ENCODE data around the gene ENG.

Gene ENG

DNA sequence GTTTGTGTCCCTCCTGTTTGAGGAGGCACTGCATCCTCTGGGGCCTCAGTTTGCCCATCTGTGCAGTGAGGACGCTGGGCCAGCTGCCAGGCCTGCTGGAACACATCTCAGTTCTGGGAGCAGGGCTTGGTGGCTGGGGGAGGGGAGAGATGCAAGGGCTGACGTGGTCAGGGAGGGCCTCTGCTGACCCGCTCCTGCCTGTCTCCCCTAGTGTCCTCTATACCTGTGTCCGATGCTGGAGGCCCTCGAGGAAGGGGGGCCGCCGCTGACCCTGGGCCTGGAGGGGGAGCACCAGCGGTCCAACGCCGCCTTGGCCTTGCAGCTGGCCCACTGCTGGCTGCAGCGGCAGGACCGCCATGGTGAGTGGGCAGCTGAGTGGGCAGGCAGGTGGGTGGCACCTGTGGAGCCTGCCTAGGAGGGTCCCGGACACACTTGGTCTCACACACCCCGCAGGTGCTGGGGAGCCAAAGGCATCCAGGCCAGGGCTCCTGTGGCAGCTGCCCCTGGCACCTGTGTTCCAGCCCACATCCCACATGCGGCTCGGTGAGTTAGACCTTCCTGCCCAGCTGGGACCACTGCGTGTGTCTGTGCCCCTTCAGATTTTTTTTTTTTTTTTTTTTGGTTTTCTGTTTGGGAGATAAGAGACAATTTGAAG, 46.0 kb downstream of the ENG start:
- no peaks in the 10 kb centered on the region for H3K9me3 ChIP-seq (ENCODE audit: control insufficient read depth in 2 of 2, low read length in 2 of 2)
- H3K27me3 ChIP-seq (ENCODE audit: control insufficient read depth in 2 of 2, insufficient read depth in 2 of 2, low read length in 2 of 2), result no peaks in the 10 kb centered on the region
- H3K4me3 ChIP-seq (ENCODE audit: low read length in 2 of 2), result no peak overlapping the region
- peaks cover 16 to 17% of the 10 kb centered on the region in 2 donors for H3K4me1 ChIP-seq (ENCODE audit: control insufficient read depth in 2 of 2, insufficient read depth in 2 of 2, low read length in 2 of 2)
- no peak overlapping the region for H3K27ac ChIP-seq (ENCODE audit: low read depth in 2 of 2, low read length in 2 of 2)
- peaks cover 26 to 38% of the 10 kb centered on the region in 2 donors for H3K36me3 ChIP-seq (ENCODE audit: control insufficient read depth in 2 of 2, insufficient read depth in 2 of 2, low read length in 2 of 2)
- H3K9ac ChIP-seq (ENCODE audit: low read depth in 1 of 2, low read length in 2 of 2), result no peak overlapping the region

DNA sequence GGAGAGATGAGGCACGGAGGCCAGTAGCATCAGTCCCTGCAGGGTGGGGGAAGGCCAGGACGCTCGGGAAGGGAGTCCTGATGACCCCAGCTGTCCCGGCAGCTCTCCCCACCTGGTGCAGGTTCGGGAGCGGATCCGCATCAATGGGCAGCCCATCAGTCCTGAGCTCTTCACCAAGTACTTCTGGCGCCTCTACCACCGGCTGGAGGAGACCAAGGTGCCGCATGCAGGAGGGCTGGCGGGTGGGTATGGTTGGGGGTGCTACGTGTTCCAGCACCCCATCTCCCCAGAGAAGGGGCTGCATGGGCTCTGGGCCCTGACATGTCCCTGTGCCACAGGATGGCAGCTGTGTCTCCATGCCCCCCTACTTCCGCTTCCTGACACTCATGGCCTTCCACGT, 47.6 kb downstream of the ENG start:
- no peaks in the 10 kb centered on the region for H3K27me3 ChIP-seq (ENCODE audit: control insufficient read depth in 2 of 2, insufficient read depth in 2 of 2, low read length in 2 of 2)
- H3K4me1 ChIP-seq (ENCODE audit: control insufficient read depth in 2 of 2, insufficient read depth in 2 of 2, low read length in 2 of 2), result peaks cover 24% of the 10 kb centered on the region in 2 donors
- H3K9ac ChIP-seq (ENCODE audit: low read depth in 1 of 2, low read length in 2 of 2), result no peak overlapping the region
- no peak overlapping the region for H3K4me3 ChIP-seq (ENCODE audit: low read length in 2 of 2)
- peaks cover 20 to 28% of the 10 kb centered on the region in 2 donors for H3K36me3 ChIP-seq (ENCODE audit: control insufficient read depth in 2 of 2, insufficient read depth in 2 of 2, low read length in 2 of 2)
- H3K27ac ChIP-seq (ENCODE audit: low read depth in 2 of 2, low read length in 2 of 2), result no peak overlapping the region
- no peaks in the 10 kb centered on the region for H3K9me3 ChIP-seq (ENCODE audit: control insufficient read depth in 2 of 2, low read length in 2 of 2)

DNA sequence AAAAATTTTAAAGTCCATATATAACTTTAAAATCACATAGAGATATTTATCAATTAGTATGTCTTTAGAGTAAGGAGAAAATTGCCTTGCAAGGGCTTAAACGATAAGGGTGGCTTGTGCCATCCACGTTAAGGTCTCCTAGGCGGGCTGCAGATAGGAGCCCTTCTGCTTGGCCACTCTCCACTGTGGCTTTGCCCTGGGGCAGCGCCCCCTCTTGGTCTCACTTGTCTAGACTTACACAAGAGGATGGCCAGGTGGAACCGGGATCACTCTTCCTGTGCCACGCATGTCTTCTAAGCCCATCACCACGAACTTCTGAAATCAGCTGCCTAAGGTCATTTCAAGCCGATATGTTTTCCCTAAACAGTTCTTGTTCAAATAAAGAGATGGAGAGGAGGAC, 48.8 kb downstream of the ENG start:
- no peak overlapping the region for H3K9ac ChIP-seq (ENCODE audit: low read depth in 1 of 2, low read length in 2 of 2)
- H3K9me3 ChIP-seq (ENCODE audit: control insufficient read depth in 2 of 2, low read length in 2 of 2), result no peaks in the 10 kb centered on the region
- H3K4me1 ChIP-seq (ENCODE audit: control insufficient read depth in 2 of 2, insufficient read depth in 2 of 2, low read length in 2 of 2), result peaks cover 24% of the 10 kb centered on the region in 2 donors
- H3K27me3 ChIP-seq (ENCODE audit: control insufficient read depth in 2 of 2, insufficient read depth in 2 of 2, low read length in 2 of 2), result no peaks in the 10 kb centered on the region
- no peak overlapping the region for H3K4me3 ChIP-seq (ENCODE audit: low read length in 2 of 2)
- peaks cover 20 to 25% of the 10 kb centered on the region in 2 donors for H3K36me3 ChIP-seq (ENCODE audit: control insufficient read depth in 2 of 2, insufficient read depth in 2 of 2, low read length in 2 of 2)
- H3K27ac ChIP-seq (ENCODE audit: low read depth in 2 of 2, low read length in 2 of 2), result no peak overlapping the region

DNA sequence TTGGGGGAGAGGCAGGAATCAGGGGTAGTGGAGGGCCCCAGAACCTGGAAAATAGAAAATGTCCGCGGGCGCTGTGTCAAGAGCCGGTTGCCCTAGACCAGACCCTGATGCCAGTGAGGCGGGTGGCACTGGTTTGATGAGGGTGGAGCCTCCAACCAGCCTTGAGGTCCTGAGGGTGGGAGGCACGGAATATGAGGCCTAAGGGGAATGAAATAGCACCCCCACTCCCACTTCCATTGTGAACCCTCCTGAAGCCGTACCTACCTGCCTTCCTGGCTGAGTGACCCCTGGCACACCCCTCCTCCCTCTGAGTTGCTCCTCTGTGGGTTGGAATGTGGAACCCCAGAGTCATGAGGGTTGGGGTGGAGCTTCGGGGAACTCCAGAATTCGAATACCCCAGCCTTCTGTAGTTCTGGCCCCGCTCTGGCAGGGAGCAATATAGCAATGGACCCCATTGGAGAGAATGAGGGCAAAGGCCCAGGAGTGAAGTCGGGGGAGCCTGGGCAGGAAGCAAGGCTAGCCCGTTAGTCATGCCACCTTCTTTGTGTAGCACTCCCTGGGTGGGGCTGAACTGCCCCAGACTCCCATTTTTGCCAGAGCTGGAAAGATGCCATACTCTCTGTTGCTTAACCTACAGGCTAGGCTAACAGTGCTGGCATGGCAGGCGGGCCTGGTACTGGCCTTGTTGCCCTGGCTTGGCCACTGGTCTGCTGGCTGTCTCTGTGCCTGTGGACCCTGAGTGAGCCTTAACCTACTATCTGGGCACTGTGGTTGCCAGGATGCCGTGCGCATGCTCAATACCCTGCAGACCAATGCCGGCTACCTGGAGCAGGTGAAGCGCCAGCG, 50.7 kb downstream of the ENG start:
- Histone ChIP-seq H3K9me3 (ENCODE audit: control insufficient read depth in 2 of 2, low read length in 2 of 2) (no peaks in the 10 kb centered on the region), H3K27me3 (ENCODE audit: control insufficient read depth in 2 of 2, insufficient read depth in 2 of 2, low read length in 2 of 2) (no peaks in the 10 kb centered on the region), H3K4me1 (ENCODE audit: control insufficient read depth in 2 of 2, insufficient read depth in 2 of 2, low read length in 2 of 2) (peaks cover 16 to 17% of the 10 kb centered on the region in 2 donors), H3K36me3 (ENCODE audit: control insufficient read depth in 2 of 2, insufficient read depth in 2 of 2, low read length in 2 of 2) (peaks cover 18 to 23% of the 10 kb centered on the region in 2 donors), H3K9ac (ENCODE audit: low read depth in 1 of 2, low read length in 2 of 2) (peak overlapping the region; percentile 76 to 93), H3K4me3 (ENCODE audit: low read length in 2 of 2) (peak overlapping the region; percentile 75 to 93), H3K27ac (ENCODE audit: low read depth in 2 of 2, low read length in 2 of 2) (peak overlapping the region; percentile 90 to 91)

DNA sequence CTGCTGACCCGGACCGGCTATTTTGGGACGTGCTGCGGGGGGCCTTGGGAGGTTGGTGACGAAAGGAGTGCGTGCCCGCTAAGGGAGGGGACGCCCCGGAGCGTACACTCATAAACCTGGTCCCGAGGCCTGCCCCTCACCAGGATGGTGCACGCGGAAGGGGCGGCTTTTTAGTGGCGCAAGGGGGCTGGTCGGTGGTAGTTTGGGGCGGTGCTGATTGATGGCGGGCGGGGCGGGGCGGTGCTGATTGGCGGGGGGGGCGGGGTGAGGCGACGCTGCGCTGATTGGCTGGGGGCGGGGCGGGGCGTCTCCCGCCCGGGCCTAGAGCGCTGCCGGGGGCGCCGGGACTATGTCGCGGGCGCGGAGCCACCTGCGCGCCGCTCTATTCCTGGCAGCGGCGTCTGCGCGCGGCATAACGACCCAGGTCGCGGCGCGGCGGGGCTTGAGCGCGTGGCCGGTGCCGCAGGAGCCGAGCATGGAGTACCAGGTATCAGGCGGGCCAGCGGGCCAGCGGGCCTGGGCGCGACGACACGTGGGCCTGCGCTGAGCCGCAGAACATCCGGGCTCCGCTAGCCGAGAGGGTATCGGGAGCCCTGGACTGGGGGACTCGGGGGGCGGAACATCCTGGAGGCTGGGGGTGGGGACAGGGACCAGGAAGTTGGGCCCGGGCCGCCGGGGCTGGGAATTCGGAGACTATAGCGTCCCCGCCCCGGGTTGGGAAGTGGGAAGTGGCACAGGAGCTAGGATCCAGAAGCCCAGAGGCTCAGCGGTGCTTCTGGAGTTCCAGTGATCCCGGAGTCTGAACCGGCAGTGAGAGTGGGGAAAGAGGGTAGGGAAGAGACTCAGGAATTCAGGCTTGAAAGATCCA, 51.6 kb downstream of the ENG start, which contains the start of gene FPGS:
Gene FPGS (plus strand): TSS at position 307 of the 868 bp plus-strand sequence. CDS start 43 bp downstream, at position 350.
- Histone ChIP-seq H3K27ac (ENCODE audit: low read depth in 2 of 2, low read length in 2 of 2) (peak within 1 kb of the TSS; percentile 90 to 91), H3K4me1 (ENCODE audit: control insufficient read depth in 2 of 2, insufficient read depth in 2 of 2, low read length in 2 of 2) (peaks cover 17% of the 10 kb centered on the region in 2 donors), H3K27me3 (ENCODE audit: control insufficient read depth in 2 of 2, insufficient read depth in 2 of 2, low read length in 2 of 2) (no peaks in the 10 kb centered on the region)

DNA sequence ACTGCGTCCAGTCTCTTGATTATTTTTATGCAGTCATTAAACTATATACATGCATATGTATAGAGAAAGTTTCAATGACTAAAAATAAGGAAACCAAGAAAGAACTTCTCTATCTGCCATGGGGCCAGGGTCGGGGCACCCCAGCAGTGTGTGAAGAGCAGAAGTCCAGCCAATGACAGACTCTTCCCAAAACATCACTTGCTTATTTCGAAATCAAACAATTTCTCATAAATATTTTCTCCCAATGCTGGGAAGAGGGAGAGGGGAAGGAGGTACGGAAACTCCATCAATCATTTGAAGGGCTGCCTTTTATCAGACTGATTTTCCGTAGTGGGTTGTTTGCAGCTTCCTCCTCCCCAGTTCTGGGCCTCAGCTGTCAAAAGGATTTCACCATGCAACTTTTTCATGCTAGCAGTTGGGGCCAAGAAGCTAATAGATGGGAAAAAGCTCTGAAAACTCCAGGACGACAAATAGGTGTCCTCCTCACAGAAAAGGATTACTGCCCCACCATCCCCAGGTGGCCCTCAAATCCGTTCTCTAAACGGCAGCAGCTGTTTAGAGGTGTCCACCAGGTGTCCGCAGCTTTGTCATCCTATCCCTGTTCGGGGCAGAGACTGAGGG, 52.4 kb downstream of the ENG start:
- Histone ChIP-seq H3K9ac (ENCODE audit: low read depth in 1 of 2, low read length in 2 of 2) (peak overlapping the region; percentile 60 to 65), H3K9me3 (ENCODE audit: control insufficient read depth in 2 of 2, low read length in 2 of 2) (no peaks in the 10 kb centered on the region), H3K4me1 (ENCODE audit: control insufficient read depth in 2 of 2, insufficient read depth in 2 of 2, low read length in 2 of 2) (peaks cover 17 to 22% of the 10 kb centered on the region in 2 donors), H3K4me3 (ENCODE audit: low read length in 2 of 2) (peak overlapping the region; percentile 53 to 65), H3K27me3 (ENCODE audit: control insufficient read depth in 2 of 2, insufficient read depth in 2 of 2, low read length in 2 of 2) (no peaks in the 10 kb centered on the region), H3K27ac (ENCODE audit: low read depth in 2 of 2, low read length in 2 of 2) (peak overlapping the region; percentile 74 to 91), H3K36me3 (ENCODE audit: control insufficient read depth in 2 of 2, insufficient read depth in 2 of 2, low read length in 2 of 2) (peaks cover 5 to 9% of the 10 kb centered on the region in 2 donors)

More for the DNA sequence above, 51.6 kb downstream of the ENG start, which contains the start of gene FPGS:
- no peaks in the 10 kb centered on the region for H3K9me3 ChIP-seq (ENCODE audit: control insufficient read depth in 2 of 2, low read length in 2 of 2)
- H3K9ac ChIP-seq (ENCODE audit: low read depth in 1 of 2, low read length in 2 of 2), result peak within 1 kb of the TSS; percentile 76 to 93
- peak within 1 kb of the TSS; percentile 75 to 93 for H3K4me3 ChIP-seq (ENCODE audit: low read length in 2 of 2)
- H3K36me3 ChIP-seq (ENCODE audit: control insufficient read depth in 2 of 2, insufficient read depth in 2 of 2, low read length in 2 of 2), result peaks cover 12 to 16% of the 10 kb centered on the region in 2 donors

DNA sequence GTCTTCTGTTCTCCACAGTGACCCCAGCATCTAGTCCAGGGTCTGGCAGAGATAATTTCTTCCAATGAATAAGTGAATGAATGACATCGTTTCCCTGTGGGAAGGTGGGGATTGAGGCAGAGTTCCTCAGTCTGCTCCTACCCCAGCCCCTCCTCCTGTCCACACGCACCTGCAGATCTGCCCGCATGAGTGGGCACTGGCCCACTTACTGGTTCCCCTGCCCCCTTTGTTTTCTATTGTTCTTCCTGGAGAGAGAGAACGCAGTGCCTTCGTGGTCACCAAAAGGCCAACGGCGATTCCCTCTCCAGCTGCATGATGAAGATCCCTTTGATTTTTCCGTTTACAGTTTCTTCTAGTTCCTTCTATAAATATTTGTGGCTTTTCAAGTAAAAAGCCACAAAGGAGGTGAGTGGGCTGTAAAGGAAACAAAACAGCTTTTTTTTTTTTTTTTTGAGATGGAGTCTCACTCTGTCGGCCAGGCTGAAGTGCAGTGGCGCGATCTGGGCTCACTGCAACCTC, 57.5 kb downstream of the ENG start:
- peak overlapping the region in 1 of 2 donors; percentile 9 for H3K27ac ChIP-seq (ENCODE audit: low read depth in 2 of 2, low read length in 2 of 2)
- no peaks in the 10 kb centered on the region for H3K9me3 ChIP-seq (ENCODE audit: control insufficient read depth in 2 of 2, low read length in 2 of 2)
- no peak overlapping the region for H3K4me3 ChIP-seq (ENCODE audit: low read length in 2 of 2)
- peaks cover 3 to 5% of the 10 kb centered on the region in 2 donors for H3K36me3 ChIP-seq (ENCODE audit: control insufficient read depth in 2 of 2, insufficient read depth in 2 of 2, low read length in 2 of 2)
- H3K9ac ChIP-seq (ENCODE audit: low read depth in 1 of 2, low read length in 2 of 2), result no peak overlapping the region
- H3K27me3 ChIP-seq (ENCODE audit: control insufficient read depth in 2 of 2, insufficient read depth in 2 of 2, low read length in 2 of 2), result no peaks in the 10 kb centered on the region
- peaks cover 13 to 15% of the 10 kb centered on the region in 2 donors for H3K4me1 ChIP-seq (ENCODE audit: control insufficient read depth in 2 of 2, insufficient read depth in 2 of 2, low read length in 2 of 2)

DNA sequence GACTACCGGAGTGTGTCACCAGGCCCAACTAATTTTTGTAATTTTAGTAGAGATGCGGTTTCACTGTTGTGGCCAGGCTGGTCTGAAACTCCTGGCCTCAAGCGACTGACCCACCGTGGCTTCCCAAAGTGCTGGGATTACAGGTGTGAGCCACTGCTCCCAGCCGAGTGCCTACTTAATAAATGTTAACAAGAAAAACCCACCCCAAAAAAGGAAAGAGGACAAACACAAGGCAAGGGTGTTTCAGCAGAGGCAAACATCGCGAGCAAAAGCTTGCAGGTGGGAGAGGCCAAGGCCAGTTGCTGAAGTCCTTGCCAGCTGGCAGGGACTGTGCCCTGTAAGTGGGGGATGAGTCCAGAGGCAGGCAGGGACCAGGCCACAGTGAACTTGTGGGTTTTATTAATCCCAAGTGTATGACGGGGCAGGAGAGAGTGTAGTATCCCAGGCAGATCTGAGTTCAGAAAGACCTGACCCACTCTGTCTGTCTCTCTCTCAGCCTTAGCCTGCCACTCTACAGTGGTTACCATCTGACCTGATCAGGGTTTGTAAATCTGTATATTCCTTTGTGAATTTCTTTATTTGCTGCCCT, 58.1 kb downstream of the ENG start:
- Histone ChIP-seq H3K27me3 (ENCODE audit: control insufficient read depth in 2 of 2, insufficient read depth in 2 of 2, low read length in 2 of 2) (no peaks in the 10 kb centered on the region), H3K36me3 (ENCODE audit: control insufficient read depth in 2 of 2, insufficient read depth in 2 of 2, low read length in 2 of 2) (peaks cover 7 to 8% of the 10 kb centered on the region in 2 donors), H3K9ac (ENCODE audit: low read depth in 1 of 2, low read length in 2 of 2) (no peak overlapping the region), H3K27ac (ENCODE audit: low read depth in 2 of 2, low read length in 2 of 2) (peak overlapping the region in 1 of 2 donors; percentile 9), H3K9me3 (ENCODE audit: control insufficient read depth in 2 of 2, low read length in 2 of 2) (no peaks in the 10 kb centered on the region), H3K4me1 (ENCODE audit: control insufficient read depth in 2 of 2, insufficient read depth in 2 of 2, low read length in 2 of 2) (peaks cover 13 to 15% of the 10 kb centered on the region in 2 donors), H3K4me3 (ENCODE audit: low read length in 2 of 2) (no peak overlapping the region)
